Gastrocnemius medialis (tissue), 4 donors: ENCODE measurements around the gene EIPR1.

Source experiments
- POLR2A ChIP-seq, 2 donors: fragments of 450-650 bp; IDR thresholded peaks; one replicate each; pipeline ENCODE4 v1.6.1; 2017; ENCODE audit warnings: antibody characterized with exemption in 2 of 2, mild to moderate bottlenecking in 2 of 2, moderate library complexity in 2 of 2
- TF ChIP-seq, protein P1 (sequence below), 5 experiments: fragments of 450-650 bp in 3 of 5; fragments of 200-600 bp in 2 of 5; sonication (generic) in 2 of 5; IDR thresholded peaks in 4 of 5; conservative IDR thresholded peaks in 1 of 5; 1 replicate in 4 of 5; 2 replicates in 1 of 5; pipeline ENCODE4 v1.5.1; 2016 to 2019; ENCODE audit warnings: antibody characterized with exemption in 5 of 5, mild to moderate bottlenecking in 3 of 5, moderate library complexity in 3 of 5

DNA sequence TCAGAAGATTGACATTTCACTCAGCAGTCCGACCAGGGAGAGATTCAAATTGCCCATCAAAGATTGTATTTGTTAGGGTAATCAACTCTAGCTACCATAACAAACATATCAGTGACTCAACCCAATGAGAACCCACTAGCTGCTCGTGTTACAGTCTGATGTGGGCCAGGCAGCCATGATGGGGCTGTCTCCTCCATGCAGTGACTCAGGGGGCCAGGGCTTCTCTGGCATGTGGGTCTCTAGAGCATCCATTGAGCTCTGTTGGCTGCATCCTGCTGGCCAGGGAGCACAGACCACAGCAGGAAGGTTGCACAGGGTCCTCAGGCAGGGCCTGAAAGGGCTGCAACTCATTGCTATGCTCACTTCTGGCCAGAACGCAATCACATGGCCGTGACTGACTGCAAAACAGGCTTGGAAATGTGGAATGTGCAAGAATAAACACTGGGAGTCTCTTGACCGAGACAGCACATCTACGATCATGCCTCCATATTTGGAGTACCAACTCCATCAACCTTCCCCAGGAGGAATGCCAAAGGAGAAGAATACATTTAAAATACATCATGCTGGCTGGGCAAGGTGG is 216.8 kb downstream of the EIPR1 start:
- TF ChIP-seq, protein P1, sequence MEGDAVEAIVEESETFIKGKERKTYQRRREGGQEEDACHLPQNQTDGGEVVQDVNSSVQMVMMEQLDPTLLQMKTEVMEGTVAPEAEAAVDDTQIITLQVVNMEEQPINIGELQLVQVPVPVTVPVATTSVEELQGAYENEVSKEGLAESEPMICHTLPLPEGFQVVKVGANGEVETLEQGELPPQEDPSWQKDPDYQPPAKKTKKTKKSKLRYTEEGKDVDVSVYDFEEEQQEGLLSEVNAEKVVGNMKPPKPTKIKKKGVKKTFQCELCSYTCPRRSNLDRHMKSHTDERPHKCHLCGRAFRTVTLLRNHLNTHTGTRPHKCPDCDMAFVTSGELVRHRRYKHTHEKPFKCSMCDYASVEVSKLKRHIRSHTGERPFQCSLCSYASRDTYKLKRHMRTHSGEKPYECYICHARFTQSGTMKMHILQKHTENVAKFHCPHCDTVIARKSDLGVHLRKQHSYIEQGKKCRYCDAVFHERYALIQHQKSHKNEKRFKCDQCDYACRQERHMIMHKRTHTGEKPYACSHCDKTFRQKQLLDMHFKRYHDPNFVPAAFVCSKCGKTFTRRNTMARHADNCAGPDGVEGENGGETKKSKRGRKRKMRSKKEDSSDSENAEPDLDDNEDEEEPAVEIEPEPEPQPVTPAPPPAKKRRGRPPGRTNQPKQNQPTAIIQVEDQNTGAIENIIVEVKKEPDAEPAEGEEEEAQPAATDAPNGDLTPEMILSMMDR (IDR thresholded peaks at IDR 0.05 in 4 of 5, conservative IDR thresholded peaks at IDR 0.05 in 1 of 5): no peak
- no peak for TF ChIP-seq POLR2A (IDR thresholded peaks at IDR 0.05)
